Fibroblast of pulmonary artery (primary cell): Measurements from ENCODE around the gene KCNMA1.

Source experiments
- DNase-seq: peaks from one replicate; pipeline ENCODE4 v3.0.0-alpha.2; 2010; ENCODE audit warnings: low read depth
- H3K4me3 ChIP-seq: replicated peaks from 2 replicates; pipeline ENCODE4 v1.5.1; 2011; ENCODE audit warnings: low read depth, mild to moderate bottlenecking, control low read depth, low read length, moderate library complexity
- CTCF ChIP-seq: IDR thresholded peaks from 2 replicates; pipeline ENCODE4 v1.5.1; 2011; ENCODE audit warnings: mild to moderate bottlenecking, control low read depth, low read length, inconsistent platforms; ENCODE audit errors: missing control alignments

The KCNMA1 gene

GRCh38 chr10:77179015-77179695 is 458.5 kb downstream of the KCNMA1 start:
- TF ChIP-seq CTCF = no peak
- H3K4me3 ChIP-seq = no peak overlapping the region

GRCh38 chr10:77177589-77177988 is 460.0 kb downstream of the KCNMA1 start:
- DNase-seq = no peak
- no peak overlapping the region for H3K4me3 ChIP-seq
- TF ChIP-seq CTCF = no peak

More at GRCh38 chr10:77179015-77179695, 458.5 kb downstream of the KCNMA1 start:
- DNase-seq = peak; percentile 94

GRCh38 chr10:77177161-77177560 is 460.4 kb downstream of the KCNMA1 start:
- H3K4me3 ChIP-seq = no peak overlapping the region
- no peak for DNase-seq
- no peak for TF ChIP-seq CTCF

GRCh38 chr10:77176232-77176631 is 461.4 kb downstream of the KCNMA1 start:
- no peak overlapping the region for H3K4me3 ChIP-seq
- TF ChIP-seq CTCF = no peak
- DNase-seq = no peak

- no peak overlapping the region for H3K4me3 ChIP-seq
- DNase-seq = no peak
- TF ChIP-seq CTCF = no peak
These were observed 461.9 kb downstream of the KCNMA1 start for GRCh38 chr10:77175631-77176222.

GRCh38 chr10:77173615-77174461 is 463.8 kb downstream of the KCNMA1 start:
- peak; percentile 92 for TF ChIP-seq CTCF
- no peak overlapping the region for H3K4me3 ChIP-seq
- DNase-seq = peak; percentile 87
